Neuronal stem cell (in vitro differentiated cells): ENCODE data around the gene ZMIZ2.
A peak's percentile ranks its signal among the peaks of the same experiment; 100 is the strongest.

Experiments
- DNase-seq: peaks from one replicate; pipeline ENCODE4 v3.0.0-alpha.2; 2013; ENCODE audit warnings: low spot score
- H2AFZ ChIP-seq: one replicate; pipeline ENCODE4 v1.6.1; 2013; ENCODE audit warnings: mild to moderate bottlenecking, low read length, inconsistent platforms
- H2AK5ac ChIP-seq: 2 replicates; pipeline ENCODE4 v1.6.1; 2013; ENCODE audit warnings: low read depth, mild to moderate bottlenecking, inconsistent platforms, low read length, moderate library complexity, mixed read lengths
- H2BK120ac ChIP-seq: 2 replicates; pipeline ENCODE4 v1.6.1; 2013; ENCODE audit warnings: low read depth, mild to moderate bottlenecking, inconsistent platforms, low read length, moderate library complexity, mixed read lengths
- H2BK12ac ChIP-seq: one replicate; pipeline ENCODE4 v1.6.1; 2013; ENCODE audit warnings: low read length, inconsistent platforms
- H2BK15ac ChIP-seq: 2 replicates; pipeline ENCODE4 v1.6.1; 2013; ENCODE audit warnings: mild to moderate bottlenecking, low read length, inconsistent platforms, mixed read lengths
- H2BK5ac ChIP-seq: one replicate; pipeline ENCODE4 v1.6.1; 2013; ENCODE audit warnings: inconsistent platforms, mild to moderate bottlenecking, low read length, moderate library complexity
- H3K14ac ChIP-seq: one replicate; pipeline ENCODE4 v1.6.1; 2013; ENCODE audit warnings: low read length, inconsistent platforms
- H3K18ac ChIP-seq: 2 replicates; pipeline ENCODE4 v1.6.1; 2013; ENCODE audit warnings: low read length, inconsistent platforms
- H3K23ac ChIP-seq: 2 replicates; pipeline ENCODE4 v1.6.1; 2013; ENCODE audit warnings: low read depth, mild to moderate bottlenecking, mixed read lengths, low read length, inconsistent platforms; ENCODE audit not compliant: poor library complexity
- H3K27ac ChIP-seq: replicated peaks from 3 replicates; pipeline ENCODE4 v1.5.1; 2013; ENCODE audit warnings: low read length, inconsistent platforms
- H3K27me3 ChIP-seq, 3 experiments: 2 replicates each; pipeline ENCODE4 v1.6.1; 2013; ENCODE audit warnings: low read length in 3 of 3, mild to moderate bottlenecking in 2 of 3, inconsistent platforms in 1 of 3, low read depth in 1 of 3, mixed read lengths in 1 of 3, moderate library complexity in 1 of 3; ENCODE audit not compliant: control insufficient read depth in 3 of 3, insufficient read depth in 3 of 3
- H3K36me3 ChIP-seq, 2 donors: replicated peaks in 1 of 2; 2 replicates each; pipeline ENCODE4 v1.6.1; 2013; ENCODE audit warnings: low read length in 2 of 2; ENCODE audit not compliant: control insufficient read depth in 2 of 2, insufficient read depth in 2 of 2
- H3K4ac ChIP-seq: 2 replicates; pipeline ENCODE4 v1.6.1; 2013; ENCODE audit warnings: inconsistent platforms, mild to moderate bottlenecking, low read length, moderate library complexity
- H3K4me1 ChIP-seq, 2 donors: 1 replicate in 1 of 2; 2 replicates in 1 of 2; pipeline ENCODE4 v1.6.1; 2013; ENCODE audit warnings: low read length in 2 of 2, low read depth in 1 of 2; ENCODE audit not compliant: control insufficient read depth in 2 of 2, insufficient read depth in 1 of 2
- H3K4me2 ChIP-seq: one replicate; pipeline ENCODE4 v1.6.1; 2013; ENCODE audit warnings: mild to moderate bottlenecking, low read length, inconsistent platforms; ENCODE audit not compliant: insufficient read depth, poor library complexity, severe bottlenecking
- H3K4me3 ChIP-seq, 2 donors: 2 replicates each; pipeline ENCODE4 v1.5.1; 2013; ENCODE audit warnings: low read length in 2 of 2, mild to moderate bottlenecking in 2 of 2, inconsistent platforms in 1 of 2, moderate library complexity in 1 of 2
- H3K79me1 ChIP-seq: one replicate; pipeline ENCODE4 v1.6.1; 2013; ENCODE audit warnings: low read depth, mild to moderate bottlenecking, inconsistent platforms, low read length, moderate library complexity
- H3K9ac ChIP-seq: one replicate; pipeline ENCODE4 v1.6.1; 2013; ENCODE audit warnings: mild to moderate bottlenecking, low read depth, low read length, inconsistent platforms; ENCODE audit not compliant: poor library complexity
- H3K9me3 ChIP-seq, 2 donors: replicated peaks in 1 of 2; 2 replicates each; pipeline versions ENCODE3 to v1.6.1; 2013; ENCODE audit warnings: low read length in 2 of 2, mild to moderate bottlenecking in 2 of 2, inconsistent platforms in 1 of 2, low read depth in 1 of 2, mixed read lengths in 1 of 2, moderate library complexity in 1 of 2; ENCODE audit not compliant: control insufficient read depth in 2 of 2, insufficient read depth in 1 of 2
- H4K8ac ChIP-seq: one replicate; pipeline ENCODE4 v1.6.1; 2013; ENCODE audit warnings: low read depth, mild to moderate bottlenecking, inconsistent platforms, low read length, moderate library complexity
- H4K91ac ChIP-seq: one replicate; pipeline ENCODE4 v1.6.1; 2013; ENCODE audit warnings: low read length, low read depth, mild to moderate bottlenecking, inconsistent platforms; ENCODE audit not compliant: poor library complexity
- WGBS, 2 donors: extraction: QIAGEN DNeasy Blood & Tissue Kit; methylation state at CpG; one replicate each; pipeline ENCODE4 v1.1.7; 2013; ENCODE audit warnings: missing lambda C conversion rate in 2 of 2, mixed read lengths in 1 of 2; ENCODE audit not compliant: insufficient read length in 2 of 2, insufficient replicate concordance in 1 of 2; ENCODE audit errors: extremely low coverage in 2 of 2; 5-methylcytosine and 5-hydroxymethylcytosine counted together

The ZMIZ2 gene

GRCh38 chr7:44796034-44796503 lies 47.4 kb downstream of the ZMIZ2 start:
- no peak overlapping the region for H2BK120ac ChIP-seq
- no CpG with 5 or more reads among the region's 59 CpGs for WGBS, 2 donors
- peak overlapping the region; percentile 90 for H2BK5ac ChIP-seq
- peak overlapping the region; percentile 80 to 89 for H3K4me3 ChIP-seq
- H3K79me1 ChIP-seq = peaks cover 4% of the 10 kb centered on the region
- DNase-seq = no peak
- peaks cover 0 to 1% of the 10 kb centered on the region in 2 donors for H3K9me3 ChIP-seq
- peak overlapping the region; percentile 96 for H2BK15ac ChIP-seq
- peaks cover 19 to 35% of the 10 kb centered on the region in 2 donors for H3K36me3 ChIP-seq
- peak overlapping the region; percentile 98 for H3K18ac ChIP-seq
- H2AFZ ChIP-seq = peak overlapping the region; percentile 89
- peak overlapping the region; percentile 47 for H3K14ac ChIP-seq
- H2BK12ac ChIP-seq = peak overlapping the region; percentile 63
- H3K4me1 ChIP-seq = peaks cover 6 to 7% of the 10 kb centered on the region in 2 donors
- peak overlapping the region; percentile 88 for H4K8ac ChIP-seq
- peak overlapping the region; percentile 79 for H4K91ac ChIP-seq
- peak overlapping the region; percentile 98 for H3K23ac ChIP-seq
- H3K4ac ChIP-seq = peak overlapping the region; percentile 81
- no peak overlapping the region for H3K27ac ChIP-seq
- H2AK5ac ChIP-seq = peak overlapping the region; percentile 43
- H3K27me3 ChIP-seq = no peaks in the 10 kb centered on the region
- H3K9ac ChIP-seq = peak overlapping the region; percentile 86
- peak overlapping the region; percentile 92 for H3K4me2 ChIP-seq

GRCh38 chr7:44796504-44797328 lies 48.1 kb downstream of the ZMIZ2 start, which contains the start of gene PPIA:
Gene PPIA, plus strand, starts transcription at chr7:44796681. Its CDS starts 44 bp downstream, at chr7:44796725.
- WGBS, 2 donors = no CpG with 5 or more reads among the region's 99 CpGs
- Histone ChIP-seq H3K27ac (peak within 1 kb of the TSS; percentile 89), H4K8ac (peak within 1 kb of the TSS; percentile 94), H3K4me2 (peak within 1 kb of the TSS; percentile 92), H3K9me3 (peaks cover 0 to 1% of the 10 kb centered on the region in 2 donors), H2BK12ac (peak within 1 kb of the TSS; percentile 63), H4K91ac (peak within 1 kb of the TSS; percentile 79), H3K14ac (peak within 1 kb of the TSS; percentile 97), H2BK120ac (peak within 1 kb of the TSS; percentile 67), H3K23ac (peak within 1 kb of the TSS; percentile 98), H3K36me3 (peaks cover 22 to 40% of the 10 kb centered on the region in 2 donors), H3K27me3 (no peaks in the 10 kb centered on the region), H2AK5ac (peak within 1 kb of the TSS; percentile 100), H3K9ac (peak within 1 kb of the TSS; percentile 95), H2AFZ (peak within 1 kb of the TSS; percentile 89), H3K18ac (peak within 1 kb of the TSS; percentile 98), H3K4me3 (peak within 1 kb of the TSS; percentile 80 to 93), H2BK5ac (peak within 1 kb of the TSS; percentile 90), H3K4me1 (peaks cover 6 to 7% of the 10 kb centered on the region in 2 donors), H2BK15ac (peak within 1 kb of the TSS; percentile 96), H3K4ac (peak within 1 kb of the TSS; percentile 81), H3K79me1 (peaks cover 4% of the 10 kb centered on the region)
- peak; percentile 97 for DNase-seq

- H3K27me3 ChIP-seq = no peaks in the 10 kb centered on the region
Observed at GRCh38 chr7:44797329-44798258, 48.9 kb downstream of the ZMIZ2 start.

More at GRCh38 chr7:44797329-44798258, 48.9 kb downstream of the ZMIZ2 start:
- peak overlapping the region; percentile 83 for H2BK15ac ChIP-seq
- peak overlapping the region; percentile 83 for H3K23ac ChIP-seq
- peaks cover 4% of the 10 kb centered on the region for H3K79me1 ChIP-seq
- H2BK120ac ChIP-seq = peak overlapping the region; percentile 41
- peak overlapping the region; percentile 71 for H2BK5ac ChIP-seq
- H3K36me3 ChIP-seq = peaks cover 29 to 49% of the 10 kb centered on the region in 2 donors
- H3K4me1 ChIP-seq = peaks cover 6 to 7% of the 10 kb centered on the region in 2 donors
- peak overlapping the region; percentile 95 for H3K9ac ChIP-seq
- H3K4me2 ChIP-seq = peak overlapping the region; percentile 89
- H2AFZ ChIP-seq = peak overlapping the region; percentile 67
- H4K8ac ChIP-seq = peak overlapping the region; percentile 94
- H3K4me3 ChIP-seq = peak overlapping the region; percentile 80 to 93
- peak; percentile 62 for DNase-seq
- H3K4ac ChIP-seq = no peak overlapping the region
- H3K18ac ChIP-seq = peak overlapping the region; percentile 91
- H4K91ac ChIP-seq = peak overlapping the region; percentile 53
- peak overlapping the region; percentile 89 for H3K27ac ChIP-seq
- H2BK12ac ChIP-seq = no peak overlapping the region
- H3K14ac ChIP-seq = peak overlapping the region; percentile 97
- H3K9me3 ChIP-seq = peaks cover 0 to 1% of the 10 kb centered on the region in 2 donors
- no CpG with 5 or more reads among the region's 26 CpGs for WGBS, 2 donors
- peak overlapping the region; percentile 100 for H2AK5ac ChIP-seq
